Measurements from ENCODE around the gene FZD1.

The FZD1 gene

GRCh38 chr7:91264046-91264923 is at the start of gene FZD1:
TSS of gene FZD1 (plus strand) at chr7:91264433. CDS start at chr7:91264881, 448 bp downstream.
- DNase-seq: peak; percentile 2 to 4

GRCh38 chr7:91226411-91226810 is 37.8 kb upstream of the FZD1 start:
- no peak for DNase-seq

- DNase-seq: no peak
These were observed 35.9 kb upstream of the FZD1 start for GRCh38 chr7:91228327-91228726.

- no peak for DNase-seq
These were observed 35.2 kb upstream of the FZD1 start for GRCh38 chr7:91228927-91229558.

DNA sequence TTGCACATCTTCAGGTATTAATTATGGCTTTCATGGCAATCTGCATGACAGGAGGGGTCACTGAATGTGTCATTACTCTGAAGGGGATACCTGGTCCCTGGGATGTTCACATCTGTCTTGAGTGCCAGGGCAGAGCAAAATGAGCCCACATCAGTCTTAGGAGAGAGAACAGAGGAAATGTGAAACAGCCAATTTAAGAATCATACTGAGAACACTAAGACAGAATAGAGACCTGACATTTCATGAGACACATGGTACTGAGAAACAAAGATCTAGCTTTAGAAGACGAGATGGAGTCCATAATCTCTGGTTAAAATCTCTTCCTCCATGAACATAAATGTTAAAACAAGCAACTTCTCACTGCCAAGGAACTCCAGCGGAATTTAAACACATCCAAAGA is 34.1 kb upstream of the FZD1 start:
- no peak for DNase-seq

DNA sequence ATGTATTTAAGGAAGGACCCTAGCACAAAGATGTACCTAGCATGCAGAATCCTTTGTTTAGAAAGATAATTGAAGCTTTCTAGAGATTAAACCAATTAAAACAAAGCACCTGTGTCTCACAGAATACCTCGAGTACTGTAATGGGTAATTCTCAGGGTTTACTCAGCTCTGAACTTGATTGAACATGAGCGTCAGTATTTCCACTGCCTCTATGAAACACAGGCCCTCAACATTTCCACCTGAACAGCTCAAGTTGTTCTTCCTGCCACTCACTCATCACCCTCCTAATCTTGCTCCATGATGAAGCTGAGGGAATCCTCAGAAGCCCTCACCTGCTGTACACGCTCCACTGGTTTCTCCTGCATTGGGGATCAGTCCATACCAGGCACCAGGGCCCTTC is 33.7 kb upstream of the FZD1 start:
- DNase-seq: no peak

DNA sequence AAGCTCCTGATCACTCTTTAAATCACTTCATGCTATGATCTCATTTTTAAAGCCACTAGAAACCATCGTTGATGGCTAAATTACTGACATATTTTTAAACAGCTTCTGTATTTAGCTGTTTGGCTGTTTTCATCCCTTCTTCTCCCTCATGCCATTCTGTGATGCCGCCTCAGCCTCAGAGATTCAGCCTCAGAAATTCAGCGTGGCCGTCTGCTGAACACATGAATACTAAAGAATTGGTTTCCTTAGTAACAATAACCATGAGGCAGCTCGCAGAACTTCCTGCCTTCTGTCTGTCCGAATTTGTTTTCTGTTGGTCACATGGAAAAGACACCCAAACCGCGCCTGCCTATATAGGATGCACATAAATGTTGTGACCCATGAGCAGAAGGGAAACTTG is 31.0 kb upstream of the FZD1 start:
- DNase-seq: no peak

DNA sequence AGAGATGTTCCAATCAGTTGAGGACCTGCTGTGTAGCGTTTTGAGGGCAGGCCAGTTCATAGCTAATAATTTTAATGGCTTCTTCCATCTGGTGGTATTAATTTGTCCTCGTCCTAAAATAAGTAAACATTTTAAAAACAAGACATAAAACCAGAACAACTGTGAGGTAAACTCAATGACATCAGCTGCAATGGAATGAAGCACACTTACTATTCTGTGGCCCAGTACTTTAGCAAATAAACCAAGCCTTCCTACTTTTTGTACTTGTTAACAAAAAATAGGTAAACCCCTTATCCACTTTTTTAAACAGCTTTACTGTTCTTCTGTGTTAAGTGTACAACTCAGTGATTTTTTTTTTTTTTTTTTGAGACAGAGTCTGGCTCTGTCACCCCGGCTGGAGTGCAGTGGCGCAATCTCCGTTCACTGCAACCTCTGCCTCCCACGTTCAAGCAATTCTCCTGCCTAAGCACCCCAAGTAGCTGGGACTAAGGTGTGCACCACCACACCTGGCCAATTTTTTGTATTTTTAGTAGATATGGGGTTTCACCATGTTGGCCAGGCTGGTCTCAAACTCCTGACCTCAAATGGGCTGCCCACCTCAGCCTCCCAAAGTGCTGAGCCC is 28.9 kb upstream of the FZD1 start:
- no peak for DNase-seq

GRCh38 chr7:91239171-91239604 is 25.0 kb upstream of the FZD1 start:
- DNase-seq: no peak

GRCh38 chr7:91239772-91240171 is 24.5 kb upstream of the FZD1 start:
- no peak for DNase-seq

GRCh38 chr7:91240376-91240941 is 23.8 kb upstream of the FZD1 start:
- no peak for DNase-seq

- no peak for DNase-seq
These were observed 22.0 kb upstream of the FZD1 start for GRCh38 chr7:91242097-91242844.

GRCh38 chr7:91243591-91244301 is 20.5 kb upstream of the FZD1 start:
- DNase-seq: no peak

DNA sequence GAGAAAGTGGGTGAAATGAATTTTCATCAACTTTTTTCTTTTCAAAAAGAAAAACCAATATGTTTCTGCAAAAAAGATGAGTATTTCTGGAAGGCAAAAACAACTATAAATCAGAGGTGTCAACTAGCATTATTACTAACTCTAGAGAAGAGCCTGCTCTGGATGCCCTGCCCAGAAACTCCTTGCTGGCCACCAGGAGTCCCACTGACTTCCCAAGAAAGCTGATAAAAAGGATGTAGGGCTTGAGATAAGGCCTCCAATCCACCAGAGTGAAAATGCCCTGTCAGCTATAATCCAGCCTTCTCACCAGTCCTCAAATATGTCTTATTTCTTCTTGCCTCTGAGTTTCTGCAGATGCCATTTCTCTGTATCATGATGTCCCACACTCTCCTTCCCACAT is 16.7 kb upstream of the FZD1 start:
- no peak for DNase-seq

DNA sequence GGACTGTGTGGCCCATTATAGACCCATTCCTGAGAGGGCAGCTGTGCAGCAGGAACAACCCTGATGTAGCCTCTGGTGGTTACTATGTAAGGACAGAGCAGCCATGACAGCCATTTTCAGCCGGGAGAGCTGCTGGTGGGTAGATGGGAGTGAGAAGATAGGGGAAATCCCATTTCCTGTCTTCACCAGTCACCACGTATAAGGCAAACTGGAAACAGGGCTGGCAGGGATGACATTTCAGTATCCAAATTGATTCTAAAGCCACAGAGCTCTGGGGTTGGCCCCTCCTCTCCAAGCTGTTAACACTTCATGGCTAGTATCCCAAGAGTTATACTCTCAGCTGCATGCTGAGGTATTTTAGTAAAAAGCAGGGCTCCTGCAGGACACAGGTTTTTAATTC is 15.2 kb upstream of the FZD1 start:
- no peak for DNase-seq

DNA sequence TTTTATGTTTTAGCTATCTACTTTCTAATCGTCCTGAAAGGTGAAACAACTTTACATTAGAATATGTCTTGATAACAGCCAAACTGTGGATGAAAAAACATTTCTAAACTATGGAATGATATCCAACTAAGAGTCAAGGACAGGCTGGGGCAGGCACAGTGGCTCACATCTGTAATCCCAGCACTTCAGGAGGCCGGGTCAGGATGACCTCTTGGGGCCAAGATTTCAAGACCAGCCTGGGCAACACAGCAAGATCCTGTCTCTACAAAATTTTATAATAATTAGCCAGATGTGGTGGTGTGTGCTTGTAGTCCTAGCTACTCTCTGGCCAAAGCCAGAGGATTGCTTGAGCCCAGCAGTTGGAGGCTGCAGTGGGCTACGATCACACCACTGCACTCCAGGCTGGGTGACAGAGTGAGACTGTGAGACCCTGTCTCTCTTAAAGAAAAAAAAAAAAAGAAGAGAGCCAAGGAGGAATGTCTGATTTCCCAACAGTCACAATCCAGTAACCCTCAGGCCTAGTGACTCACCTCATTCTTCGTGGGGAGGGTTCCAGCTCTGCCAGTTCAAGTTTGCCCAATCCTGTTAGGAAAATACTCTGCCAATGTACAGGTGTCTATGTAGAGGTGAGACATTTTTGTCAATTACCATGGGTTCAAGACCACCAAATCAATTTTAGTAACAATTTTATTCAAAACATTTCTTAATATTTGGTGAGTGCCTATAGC is 14.6 kb upstream of the FZD1 start:
- DNase-seq: no peak

GRCh38 chr7:91250706-91251105 is 13.5 kb upstream of the FZD1 start:
- DNase-seq: no peak

DNA sequence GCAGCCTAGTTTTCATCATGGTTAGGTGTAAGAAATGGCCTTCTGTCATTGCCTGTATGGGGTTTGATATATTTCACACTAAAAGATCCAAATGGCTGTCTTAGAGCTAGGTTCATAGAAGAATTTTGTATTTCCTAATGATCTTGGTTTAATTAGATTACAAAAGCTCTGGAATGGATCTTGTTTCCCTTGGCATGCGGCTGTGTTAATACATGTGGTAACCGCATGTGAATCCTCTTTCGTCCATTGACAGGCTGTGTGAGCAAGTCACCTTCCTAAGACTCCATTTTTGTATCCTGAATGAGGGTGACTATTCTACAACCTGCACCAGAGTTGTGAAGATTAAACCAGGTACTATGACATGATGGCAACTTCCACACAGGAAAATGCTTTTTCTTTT is 12.4 kb upstream of the FZD1 start:
- DNase-seq: no peak

DNA sequence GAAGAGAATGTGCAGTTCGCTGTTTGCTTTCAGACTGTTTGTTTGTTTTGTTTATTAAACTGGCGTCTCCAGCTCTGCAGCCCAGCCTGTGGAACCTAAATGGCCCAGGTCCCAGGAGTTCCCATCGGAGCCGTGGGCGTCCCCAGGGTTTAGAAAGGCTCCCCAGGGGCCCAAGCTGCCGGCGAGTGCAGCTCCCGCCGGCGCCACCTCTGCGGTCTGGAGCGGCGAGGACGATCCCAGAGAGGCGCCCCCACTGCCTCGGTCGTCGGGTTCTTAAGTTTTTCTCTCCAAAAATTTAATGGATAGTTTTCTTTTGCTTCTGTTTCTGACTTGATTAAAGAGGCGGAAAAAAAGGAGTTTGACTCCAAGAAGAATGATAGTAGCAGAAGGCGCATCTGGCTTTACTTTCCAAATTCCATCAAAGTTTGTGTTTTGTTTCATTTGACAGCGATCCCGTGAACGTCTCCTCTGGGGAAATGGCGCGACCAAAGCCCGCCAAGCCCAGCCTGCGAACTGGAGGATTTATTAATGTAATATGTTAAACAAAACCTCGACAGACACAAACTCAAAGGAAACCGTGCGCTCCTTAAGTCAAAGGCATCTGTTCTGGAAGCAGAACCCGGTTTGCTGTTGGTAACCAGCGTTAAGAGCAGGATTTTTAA is 718 bp upstream of the FZD1 start:
- DNase-seq: no peak

GRCh38 chr7:91264924-91265681 is 870 bp downstream of the FZD1 start:
- DNase-seq: no peak

Measured in activated CD4-positive, alpha-beta T cell treated with anti-CD3 and anti-CD28 coated beads, Interleukin-2, amount 50 U/mL, for 4 hours (primary cell).